ENCODE results near the gene CCDC9B. TPM values are rescaled to one million over a fixed set of nuclear protein-coding genes. Genes with fewer than 3 reads are reported as not detected.

CCDC9B gene
- total RNA-seq, 2 donors from 2014 or later = 31.8 to 32.2 TPM

- Histone ChIP-seq H3K36me3 (no peaks in the 10 kb centered on the region), H3K4me3 (no peak overlapping the region), H3K27me3 (no peaks in the 10 kb centered on the region), H3K9me3 (peaks cover 0 to 9% of the 10 kb centered on the region in 2 donors), H3K4me1 (peaks cover 0 to 21% of the 10 kb centered on the region in 2 donors), H3K27ac (no peak overlapping the region)
- no peak for DNase-seq (ENCODE audit: low spot score)
- no peak for TF ChIP-seq CTCF (IDR thresholded peaks at IDR 0.05)
Observed at GRCh38 chr15:40303576-40303975, 37.2 kb downstream of the CCDC9B start.

DNA sequence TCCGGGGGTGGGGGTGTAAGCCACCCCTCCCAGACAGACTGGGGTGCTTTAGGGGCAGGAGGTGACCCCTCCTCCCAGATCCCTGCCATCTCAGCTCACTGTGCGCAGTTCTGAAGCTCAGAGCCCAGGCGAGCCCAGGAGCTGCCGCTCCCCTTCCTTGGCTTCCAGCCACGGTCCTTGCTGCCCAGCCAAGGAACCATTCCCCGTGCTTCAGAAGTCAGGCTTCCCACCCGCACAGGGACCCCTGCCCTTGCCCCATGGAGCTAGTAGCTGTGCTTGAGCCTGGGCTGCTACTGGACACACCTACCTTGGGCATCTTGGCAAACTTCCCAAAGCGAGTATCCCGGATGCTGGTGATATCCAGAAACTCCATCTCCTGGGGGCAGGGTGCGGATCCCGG, 37.8 kb downstream of the CCDC9B start:
- TF ChIP-seq CTCF (IDR thresholded peaks at IDR 0.05) = no peak
- Histone ChIP-seq H3K36me3 (no peaks in the 10 kb centered on the region), H3K27ac (no peak overlapping the region), H3K9me3 (peaks cover 0 to 9% of the 10 kb centered on the region in 2 donors), H3K4me3 (no peak overlapping the region), H3K4me1 (peaks cover 0 to 21% of the 10 kb centered on the region in 2 donors), H3K27me3 (no peaks in the 10 kb centered on the region)
- no peak for DNase-seq (ENCODE audit: low spot score)

GRCh38 chr15:40302288-40302886, 38.4 kb downstream of the CCDC9B start:
- peaks cover 0 to 9% of the 10 kb centered on the region in 2 donors for H3K9me3 ChIP-seq
- no peak for DNase-seq (ENCODE audit: low spot score)
- no peak overlapping the region for H3K27ac ChIP-seq
- no peak overlapping the region for H3K4me3 ChIP-seq
- no peaks in the 10 kb centered on the region for H3K36me3 ChIP-seq
- TF ChIP-seq CTCF (IDR thresholded peaks at IDR 0.05) = no peak
- peaks cover 0 to 15% of the 10 kb centered on the region in 2 donors for H3K4me1 ChIP-seq
- H3K27me3 ChIP-seq = no peaks in the 10 kb centered on the region

- peaks cover 0 to 15% of the 10 kb centered on the region in 2 donors for H3K4me1 ChIP-seq
- H3K27me3 ChIP-seq = no peaks in the 10 kb centered on the region
- no peak overlapping the region for H3K27ac ChIP-seq
- H3K36me3 ChIP-seq = no peaks in the 10 kb centered on the region
- DNase-seq (ENCODE audit: low spot score) = no peak
- TF ChIP-seq CTCF (IDR thresholded peaks at IDR 0.05) = no peak
- H3K4me3 ChIP-seq = no peak overlapping the region
- peaks cover 0 to 9% of the 10 kb centered on the region in 2 donors for H3K9me3 ChIP-seq
Observed at GRCh38 chr15:40301467-40302179, 39.1 kb downstream of the CCDC9B start.

GRCh38 chr15:40300771-40301170, 40.0 kb downstream of the CCDC9B start:
- no peak for TF ChIP-seq CTCF (IDR thresholded peaks at IDR 0.05)
- peaks cover 0 to 23% of the 10 kb centered on the region in 2 donors for H3K4me1 ChIP-seq
- peaks cover 0 to 9% of the 10 kb centered on the region in 2 donors for H3K9me3 ChIP-seq
- no peak overlapping the region for H3K4me3 ChIP-seq
- H3K27me3 ChIP-seq = no peaks in the 10 kb centered on the region
- no peaks in the 10 kb centered on the region for H3K36me3 ChIP-seq
- no peak overlapping the region for H3K27ac ChIP-seq
- DNase-seq (ENCODE audit: low spot score) = no peak

All from right atrium auricular region (tissue), 2 donors.